WTC11 (cell line): ENCODE measurements around the gene NAALADL2. TPM values are rescaled to one million over a fixed set of nuclear protein-coding genes. Genes with fewer than 3 reads are reported as not detected.

ENCODE experiments used
- ATAC-seq: fragments of 200-7000 bp; cut with Tn5 transposase; 2 replicates; pipeline ENCODE4 v1.10.0; 2021; ENCODE audit warnings: mild to moderate bottlenecking, moderate library complexity
- CTCF ChIA-PET: fragments of 300-600 bp; sonication (Branson Sonifier 250); formaldehyde crosslinking; loops from one replicate; lab custom pipeline; 2021; ENCODE audit warnings: antibody characterized with exemption; lab: Charles Lee
- POLR2A ChIA-PET: fragments of 350-600 bp; sonication (Branson Sonifier 250); formaldehyde crosslinking; loops from one replicate; lab custom pipeline; 2021; ENCODE audit warnings: antibody characterized with exemption; lab: Charles Lee
- DNase-seq: peaks from one replicate; pipeline ENCODE4 v3.0.0; 2021; ENCODE audit warnings: low spot score
- H3K27ac Mint-ChIP-seq: 2 replicates; pipeline ENCODE4 v1.8.0; 2021; ENCODE audit warnings: mixed read lengths
- H3K27me3 Mint-ChIP-seq: 2 replicates; pipeline ENCODE4 v1.8.0; 2021; ENCODE audit warnings: low read depth, mild to moderate bottlenecking, moderate library complexity, mixed read lengths
- H3K36me3 Mint-ChIP-seq: 2 replicates; pipeline ENCODE4 v1.8.0; 2021; ENCODE audit warnings: mixed read lengths
- H3K4me1 Mint-ChIP-seq: 2 replicates; pipeline ENCODE4 v1.8.0; 2022; ENCODE audit warnings: mixed read lengths
- H3K4me3 Mint-ChIP-seq: 2 replicates; pipeline ENCODE4 v1.8.0; 2021; ENCODE audit warnings: mild to moderate bottlenecking, moderate library complexity, mixed read lengths
- H3K9me3 Mint-ChIP-seq: 2 replicates; pipeline ENCODE4 v1.8.0; 2021; ENCODE audit warnings: mixed read lengths
- ATF1 ChIP-seq: sonication (generic); formaldehyde crosslinking; IDR thresholded peaks from 2 replicates; pipeline ENCODE4 v1.8.1; 2023; ENCODE audit warnings: mild to moderate bottlenecking, moderate library complexity, missing genetic modification reagents
- EMX1 ChIP-seq: fragments of 250-450 bp; sonication (Bioruptor Pico); IDR thresholded peaks from 2 replicates; pipeline ENCODE4 v1.8.0; 2021; ENCODE audit warnings: mild to moderate bottlenecking
- FOXK1 ChIP-seq: sonication (generic); formaldehyde crosslinking; IDR thresholded peaks from 2 replicates; pipeline ENCODE4 v1.8.0; 2022; ENCODE audit warnings: mild to moderate bottlenecking, moderate library complexity, missing genetic modification reagents
- IRF2 ChIP-seq: sonication (generic); formaldehyde crosslinking; IDR thresholded peaks from 2 replicates; pipeline ENCODE4 v1.8.0; 2022; ENCODE audit warnings: low read depth, missing genetic modification reagents, borderline replicate concordance
- JUN ChIP-seq: sonication (generic); formaldehyde crosslinking; IDR thresholded peaks from 2 replicates; pipeline ENCODE4 v1.8.0; 2023; ENCODE audit warnings: mild to moderate bottlenecking, missing genetic modification reagents
- NFATC4 ChIP-seq: fragments of 250-450 bp; sonication (Bioruptor Pico); IDR thresholded peaks from 2 replicates; pipeline ENCODE4 v1.9.0; 2021; ENCODE audit warnings: mild to moderate bottlenecking
- RELA ChIP-seq: sonication (generic); formaldehyde crosslinking; IDR thresholded peaks from 2 replicates; pipeline ENCODE4 v1.8.1; 2022; ENCODE audit warnings: missing genetic modification reagents, mild to moderate bottlenecking, borderline replicate concordance
- TCF7 ChIP-seq: sonication (generic); formaldehyde crosslinking; IDR thresholded peaks from 2 replicates; pipeline ENCODE4 v1.8.0; 2022; ENCODE audit warnings: mild to moderate bottlenecking, low read depth, missing genetic modification reagents, moderate library complexity
- ZNF219 ChIP-seq: sonication (generic); formaldehyde crosslinking; IDR thresholded peaks from 2 replicates; pipeline ENCODE4 v1.8.0; 2023; ENCODE audit warnings: missing genetic modification reagents, mild to moderate bottlenecking, borderline replicate concordance
- ZNF232 ChIP-seq: sonication (generic); formaldehyde crosslinking; IDR thresholded peaks from 2 replicates; pipeline ENCODE4 v1.8.0; 2022; ENCODE audit warnings: mild to moderate bottlenecking, missing genetic modification reagents
- ZNF263 ChIP-seq: sonication (generic); formaldehyde crosslinking; IDR thresholded peaks from 2 replicates; pipeline ENCODE4 v1.8.1; 2022; ENCODE audit warnings: low read depth, mild to moderate bottlenecking, moderate library complexity, missing genetic modification reagents
- ZNF423 ChIP-seq: fragments of 250-450 bp; sonication (Bioruptor Pico); IDR thresholded peaks from 2 replicates; pipeline ENCODE4 v2.1.2; 2022; ENCODE audit warnings: mild to moderate bottlenecking, moderate library complexity
- ZNF671 ChIP-seq: fragments of 250-450 bp; sonication (Bioruptor Pico); IDR thresholded peaks from 2 replicates; pipeline ENCODE4 v1.8.0; 2021; ENCODE audit warnings: mild to moderate bottlenecking
- total RNA-seq: library from RNA; stranded (reverse); gene quantifications from 3 replicates; pipeline ENCODE4 v1.2.3, GENCODE V29; 2021
- TF ChIP-seq, protein P1 (sequence below): sonication (generic); formaldehyde crosslinking; IDR thresholded peaks from 2 replicates; pipeline ENCODE4 v1.8.0; 2022; ENCODE audit warnings: mild to moderate bottlenecking, missing genetic modification reagents
- TF ChIP-seq, protein P2 (sequence below): sonication (generic); formaldehyde crosslinking; IDR thresholded peaks from 2 replicates; pipeline ENCODE4 v1.8.1; 2023; ENCODE audit warnings: mild to moderate bottlenecking, moderate library complexity, missing genetic modification reagents
- TF ChIP-seq, protein P3 (sequence below): sonication (generic); formaldehyde crosslinking; IDR thresholded peaks from 2 replicates; pipeline ENCODE4 v1.8.0; 2022; ENCODE audit warnings: mild to moderate bottlenecking, missing genetic modification reagents
- TF ChIP-seq, protein P4 (sequence below): sonication (generic); formaldehyde crosslinking; IDR thresholded peaks from 2 replicates; pipeline ENCODE4 v1.8.1; 2023; ENCODE audit warnings: mild to moderate bottlenecking, missing genetic modification reagents, borderline replicate concordance
- TF ChIP-seq, protein P5 (sequence below): sonication (generic); formaldehyde crosslinking; IDR thresholded peaks from 2 replicates; pipeline ENCODE4 v1.8.0; 2023; ENCODE audit warnings: mild to moderate bottlenecking, missing genetic modification reagents
- TF ChIP-seq, protein P6 (sequence below): fragments of 200-600 bp; IDR thresholded peaks from 2 replicates; pipeline ENCODE4 v1.8.0; 2022; ENCODE audit warnings: antibody characterized with exemption

The NAALADL2 gene
- total RNA-seq, 1 experiment from 2014 or later = 1.2 TPM

DNA sequence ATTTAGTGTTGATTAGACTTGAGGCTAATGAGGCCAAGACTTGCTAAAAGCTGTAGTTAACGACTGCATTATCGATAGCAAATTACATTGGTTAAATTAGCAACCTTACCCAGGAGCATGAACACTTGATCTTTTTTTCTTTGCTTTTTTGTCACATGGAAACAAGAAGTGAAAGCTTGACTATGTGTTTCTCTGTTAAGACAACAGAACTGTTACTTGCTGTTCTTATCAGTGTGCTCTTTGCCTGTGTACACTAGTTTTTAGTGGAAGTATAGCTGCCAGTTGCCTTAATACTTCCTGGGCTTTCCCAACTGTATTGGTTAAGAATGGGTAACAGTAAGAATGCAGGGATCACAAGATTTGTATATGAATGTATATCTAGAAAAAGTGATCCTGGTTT is 625.5 kb downstream of the NAALADL2 start:
- H3K9me3 Mint-ChIP-seq = no peaks in the 10 kb centered on the region
- H3K4me1 Mint-ChIP-seq = no peaks in the 10 kb centered on the region
- POLR2A ChIA-PET = interaction anchor here (0.6 kb wide), 1 partner anchor 480 kb away, joined by 6 read pairs; no protein-coding TSS in a partner anchor
- no peaks in the 10 kb centered on the region for H3K36me3 Mint-ChIP-seq
- DNase-seq = no peak
- TF ChIP-seq, protein P1, sequence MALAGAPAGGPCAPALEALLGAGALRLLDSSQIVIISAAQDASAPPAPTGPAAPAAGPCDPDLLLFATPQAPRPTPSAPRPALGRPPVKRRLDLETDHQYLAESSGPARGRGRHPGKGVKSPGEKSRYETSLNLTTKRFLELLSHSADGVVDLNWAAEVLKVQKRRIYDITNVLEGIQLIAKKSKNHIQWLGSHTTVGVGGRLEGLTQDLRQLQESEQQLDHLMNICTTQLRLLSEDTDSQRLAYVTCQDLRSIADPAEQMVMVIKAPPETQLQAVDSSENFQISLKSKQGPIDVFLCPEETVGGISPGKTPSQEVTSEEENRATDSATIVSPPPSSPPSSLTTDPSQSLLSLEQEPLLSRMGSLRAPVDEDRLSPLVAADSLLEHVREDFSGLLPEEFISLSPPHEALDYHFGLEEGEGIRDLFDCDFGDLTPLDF = no peak
- TF ChIP-seq TCF7 (no peak), ZNF263 (CRISPR knock-in tag) (no peak), ZNF423 (CRISPR knock-in tag) (no peak), ZNF671 (no peak)
- TF ChIP-seq, protein P2, sequence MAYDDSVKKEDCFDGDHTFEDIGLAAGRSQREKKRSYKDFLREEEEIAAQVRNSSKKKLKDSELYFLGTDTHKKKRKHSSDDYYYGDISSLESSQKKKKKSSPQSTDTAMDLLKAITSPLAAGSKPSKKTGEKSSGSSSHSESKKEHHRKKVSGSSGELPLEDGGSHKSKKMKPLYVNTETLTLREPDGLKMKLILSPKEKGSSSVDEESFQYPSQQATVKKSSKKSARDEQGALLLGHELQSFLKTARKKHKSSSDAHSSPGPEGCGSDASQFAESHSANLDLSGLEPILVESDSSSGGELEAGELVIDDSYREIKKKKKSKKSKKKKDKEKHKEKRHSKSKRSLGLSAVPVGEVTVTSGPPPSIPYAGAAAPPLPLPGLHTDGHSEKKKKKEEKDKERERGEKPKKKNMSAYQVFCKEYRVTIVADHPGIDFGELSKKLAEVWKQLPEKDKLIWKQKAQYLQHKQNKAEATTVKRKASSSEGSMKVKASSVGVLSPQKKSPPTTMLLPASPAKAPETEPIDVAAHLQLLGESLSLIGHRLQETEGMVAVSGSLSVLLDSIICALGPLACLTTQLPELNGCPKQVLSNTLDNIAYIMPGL = no peak
- no peaks in the 10 kb centered on the region; the same call in 1 of the 2 replicates for H3K27me3 Mint-ChIP-seq
- no peak for ATAC-seq
- H3K27ac Mint-ChIP-seq = no peak overlapping the region
- CTCF ChIA-PET = interaction anchor here (1.4 kb wide), 1 partner anchor 457 kb away, joined by 3 read pairs; no protein-coding TSS in a partner anchor
- H3K4me3 Mint-ChIP-seq = no peak overlapping the region

DNA sequence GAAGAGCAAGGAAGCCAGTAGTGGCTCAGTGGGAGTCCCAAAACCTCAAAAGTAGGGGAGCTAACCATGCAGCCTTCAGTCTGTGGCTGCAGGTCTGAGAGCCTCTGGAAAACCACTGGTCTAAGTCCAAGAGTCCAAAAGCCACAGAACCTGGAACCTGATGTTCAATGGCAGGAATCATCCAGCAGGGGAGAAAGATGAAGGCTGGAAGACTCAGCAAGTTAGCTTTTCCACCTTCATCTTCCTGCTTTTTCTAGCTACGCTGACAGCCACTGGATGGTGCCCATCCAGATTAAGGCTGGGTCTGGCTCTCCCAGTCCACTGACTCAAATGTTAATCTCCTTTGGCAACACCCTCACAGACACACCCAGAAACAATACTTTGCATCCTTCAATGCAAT is 626.3 kb downstream of the NAALADL2 start:
- no peak; the same call in 1 of the 2 replicates for ATAC-seq
- Mint-ChIP-seq H3K27me3 (no peaks in the 10 kb centered on the region; the same call in 1 of the 2 replicates), H3K27ac (no peak overlapping the region), H3K9me3 (no peaks in the 10 kb centered on the region), H3K4me1 (no peaks in the 10 kb centered on the region), H3K36me3 (no peaks in the 10 kb centered on the region), H3K4me3 (no peak overlapping the region)
- DNase-seq = no peak
- CTCF ChIA-PET = interaction anchor here (1.4 kb wide), 1 partner anchor 456 kb away, joined by 3 read pairs; no protein-coding TSS in a partner anchor
- TF ChIP-seq, protein P3, sequence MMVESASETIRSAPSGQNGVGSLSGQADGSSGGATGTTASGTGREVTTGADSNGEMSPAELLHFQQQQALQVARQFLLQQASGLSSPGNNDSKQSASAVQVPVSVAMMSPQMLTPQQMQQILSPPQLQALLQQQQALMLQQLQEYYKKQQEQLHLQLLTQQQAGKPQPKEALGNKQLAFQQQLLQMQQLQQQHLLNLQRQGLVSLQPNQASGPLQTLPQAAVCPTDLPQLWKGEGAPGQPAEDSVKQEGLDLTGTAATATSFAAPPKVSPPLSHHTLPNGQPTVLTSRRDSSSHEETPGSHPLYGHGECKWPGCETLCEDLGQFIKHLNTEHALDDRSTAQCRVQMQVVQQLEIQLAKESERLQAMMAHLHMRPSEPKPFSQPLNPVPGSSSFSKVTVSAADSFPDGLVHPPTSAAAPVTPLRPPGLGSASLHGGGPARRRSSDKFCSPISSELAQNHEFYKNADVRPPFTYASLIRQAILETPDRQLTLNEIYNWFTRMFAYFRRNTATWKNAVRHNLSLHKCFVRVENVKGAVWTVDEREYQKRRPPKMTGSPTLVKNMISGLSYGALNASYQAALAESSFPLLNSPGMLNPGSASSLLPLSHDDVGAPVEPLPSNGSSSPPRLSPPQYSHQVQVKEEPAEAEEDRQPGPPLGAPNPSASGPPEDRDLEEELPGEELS = no peak
- TF ChIP-seq, protein P4, sequence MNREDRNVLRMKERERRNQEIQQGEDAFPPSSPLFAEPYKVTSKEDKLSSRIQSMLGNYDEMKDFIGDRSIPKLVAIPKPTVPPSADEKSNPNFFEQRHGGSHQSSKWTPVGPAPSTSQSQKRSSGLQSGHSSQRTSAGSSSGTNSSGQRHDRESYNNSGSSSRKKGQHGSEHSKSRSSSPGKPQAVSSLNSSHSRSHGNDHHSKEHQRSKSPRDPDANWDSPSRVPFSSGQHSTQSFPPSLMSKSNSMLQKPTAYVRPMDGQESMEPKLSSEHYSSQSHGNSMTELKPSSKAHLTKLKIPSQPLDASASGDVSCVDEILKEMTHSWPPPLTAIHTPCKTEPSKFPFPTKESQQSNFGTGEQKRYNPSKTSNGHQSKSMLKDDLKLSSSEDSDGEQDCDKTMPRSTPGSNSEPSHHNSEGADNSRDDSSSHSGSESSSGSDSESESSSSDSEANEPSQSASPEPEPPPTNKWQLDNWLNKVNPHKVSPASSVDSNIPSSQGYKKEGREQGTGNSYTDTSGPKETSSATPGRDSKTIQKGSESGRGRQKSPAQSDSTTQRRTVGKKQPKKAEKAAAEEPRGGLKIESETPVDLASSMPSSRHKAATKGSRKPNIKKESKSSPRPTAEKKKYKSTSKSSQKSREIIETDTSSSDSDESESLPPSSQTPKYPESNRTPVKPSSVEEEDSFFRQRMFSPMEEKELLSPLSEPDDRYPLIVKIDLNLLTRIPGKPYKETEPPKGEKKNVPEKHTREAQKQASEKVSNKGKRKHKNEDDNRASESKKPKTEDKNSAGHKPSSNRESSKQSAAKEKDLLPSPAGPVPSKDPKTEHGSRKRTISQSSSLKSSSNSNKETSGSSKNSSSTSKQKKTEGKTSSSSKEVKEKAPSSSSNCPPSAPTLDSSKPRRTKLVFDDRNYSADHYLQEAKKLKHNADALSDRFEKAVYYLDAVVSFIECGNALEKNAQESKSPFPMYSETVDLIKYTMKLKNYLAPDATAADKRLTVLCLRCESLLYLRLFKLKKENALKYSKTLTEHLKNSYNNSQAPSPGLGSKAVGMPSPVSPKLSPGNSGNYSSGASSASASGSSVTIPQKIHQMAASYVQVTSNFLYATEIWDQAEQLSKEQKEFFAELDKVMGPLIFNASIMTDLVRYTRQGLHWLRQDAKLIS (CRISPR knock-in tag) = no peak
- POLR2A ChIA-PET = no interaction called here

DNA sequence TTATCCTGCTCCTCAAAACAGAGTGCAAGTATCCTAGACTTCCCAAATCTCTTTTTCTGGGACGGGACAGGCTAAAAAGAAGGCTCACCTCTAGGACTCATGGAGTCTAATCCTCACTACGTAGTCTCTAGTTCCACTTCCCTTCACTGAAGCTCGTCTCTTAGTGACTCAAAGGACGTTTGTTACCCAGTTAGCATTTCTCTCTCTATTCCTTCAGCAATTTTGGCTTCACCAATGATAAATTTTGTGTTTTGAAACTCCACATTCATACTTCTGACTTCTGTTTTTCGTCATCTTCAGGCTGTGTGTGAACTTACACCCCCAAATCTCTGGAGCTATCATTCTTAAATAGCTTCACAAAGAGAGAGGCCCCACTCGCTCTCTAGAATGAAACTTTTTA is 627.1 kb downstream of the NAALADL2 start:
- no peak overlapping the region for H3K4me3 Mint-ChIP-seq
- no peaks in the 10 kb centered on the region; the same call in 1 of the 2 replicates for H3K27me3 Mint-ChIP-seq
- DNase-seq = no peak
- H3K27ac Mint-ChIP-seq = no peak overlapping the region
- POLR2A ChIA-PET = no interaction called here
- H3K9me3 Mint-ChIP-seq = 0 out of 2 replicates have a peak, but pooled peaks cover 3% of the 10 kb centered on the region
- no peaks in the 10 kb centered on the region for H3K4me1 Mint-ChIP-seq
- CTCF ChIA-PET = interaction anchor here (1.4 kb wide), 1 partner anchor 455 kb away, joined by 3 read pairs; no protein-coding TSS in a partner anchor
- ATAC-seq = no peak
- no peaks in the 10 kb centered on the region for H3K36me3 Mint-ChIP-seq
- TF ChIP-seq, protein P5, sequence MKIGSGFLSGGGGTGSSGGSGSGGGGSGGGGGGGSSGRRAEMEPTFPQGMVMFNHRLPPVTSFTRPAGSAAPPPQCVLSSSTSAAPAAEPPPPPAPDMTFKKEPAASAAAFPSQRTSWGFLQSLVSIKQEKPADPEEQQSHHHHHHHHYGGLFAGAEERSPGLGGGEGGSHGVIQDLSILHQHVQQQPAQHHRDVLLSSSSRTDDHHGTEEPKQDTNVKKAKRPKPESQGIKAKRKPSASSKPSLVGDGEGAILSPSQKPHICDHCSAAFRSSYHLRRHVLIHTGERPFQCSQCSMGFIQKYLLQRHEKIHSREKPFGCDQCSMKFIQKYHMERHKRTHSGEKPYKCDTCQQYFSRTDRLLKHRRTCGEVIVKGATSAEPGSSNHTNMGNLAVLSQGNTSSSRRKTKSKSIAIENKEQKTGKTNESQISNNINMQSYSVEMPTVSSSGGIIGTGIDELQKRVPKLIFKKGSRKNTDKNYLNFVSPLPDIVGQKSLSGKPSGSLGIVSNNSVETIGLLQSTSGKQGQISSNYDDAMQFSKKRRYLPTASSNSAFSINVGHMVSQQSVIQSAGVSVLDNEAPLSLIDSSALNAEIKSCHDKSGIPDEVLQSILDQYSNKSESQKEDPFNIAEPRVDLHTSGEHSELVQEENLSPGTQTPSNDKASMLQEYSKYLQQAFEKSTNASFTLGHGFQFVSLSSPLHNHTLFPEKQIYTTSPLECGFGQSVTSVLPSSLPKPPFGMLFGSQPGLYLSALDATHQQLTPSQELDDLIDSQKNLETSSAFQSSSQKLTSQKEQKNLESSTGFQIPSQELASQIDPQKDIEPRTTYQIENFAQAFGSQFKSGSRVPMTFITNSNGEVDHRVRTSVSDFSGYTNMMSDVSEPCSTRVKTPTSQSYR (CRISPR knock-in tag) = no peak
- TF ChIP-seq FOXK1 (CRISPR knock-in tag) (no peak), NFATC4 (CRISPR knock-in tag) (no peak), ATF1 (no peak), JUN (CRISPR knock-in tag) (no peak), EMX1 (CRISPR knock-in tag) (no peak), IRF2 (CRISPR knock-in tag) (no peak), RELA (CRISPR knock-in tag) (no peak), ZNF219 (CRISPR knock-in tag) (no peak), ZNF232 (no peak)
- TF ChIP-seq, protein P6, sequence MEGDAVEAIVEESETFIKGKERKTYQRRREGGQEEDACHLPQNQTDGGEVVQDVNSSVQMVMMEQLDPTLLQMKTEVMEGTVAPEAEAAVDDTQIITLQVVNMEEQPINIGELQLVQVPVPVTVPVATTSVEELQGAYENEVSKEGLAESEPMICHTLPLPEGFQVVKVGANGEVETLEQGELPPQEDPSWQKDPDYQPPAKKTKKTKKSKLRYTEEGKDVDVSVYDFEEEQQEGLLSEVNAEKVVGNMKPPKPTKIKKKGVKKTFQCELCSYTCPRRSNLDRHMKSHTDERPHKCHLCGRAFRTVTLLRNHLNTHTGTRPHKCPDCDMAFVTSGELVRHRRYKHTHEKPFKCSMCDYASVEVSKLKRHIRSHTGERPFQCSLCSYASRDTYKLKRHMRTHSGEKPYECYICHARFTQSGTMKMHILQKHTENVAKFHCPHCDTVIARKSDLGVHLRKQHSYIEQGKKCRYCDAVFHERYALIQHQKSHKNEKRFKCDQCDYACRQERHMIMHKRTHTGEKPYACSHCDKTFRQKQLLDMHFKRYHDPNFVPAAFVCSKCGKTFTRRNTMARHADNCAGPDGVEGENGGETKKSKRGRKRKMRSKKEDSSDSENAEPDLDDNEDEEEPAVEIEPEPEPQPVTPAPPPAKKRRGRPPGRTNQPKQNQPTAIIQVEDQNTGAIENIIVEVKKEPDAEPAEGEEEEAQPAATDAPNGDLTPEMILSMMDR = no peak
